ENCODE results near the gene SYCP2L. TPM values are rescaled to one million over a fixed set of nuclear protein-coding genes. Genes with fewer than 3 reads are reported as not detected.

SYCP2L gene
- total and polyA plus RNA-seq, 2 donors (not counting 3 experiments of a cell fraction or from before 2014, with no cell fraction given), result not detected

DNA sequence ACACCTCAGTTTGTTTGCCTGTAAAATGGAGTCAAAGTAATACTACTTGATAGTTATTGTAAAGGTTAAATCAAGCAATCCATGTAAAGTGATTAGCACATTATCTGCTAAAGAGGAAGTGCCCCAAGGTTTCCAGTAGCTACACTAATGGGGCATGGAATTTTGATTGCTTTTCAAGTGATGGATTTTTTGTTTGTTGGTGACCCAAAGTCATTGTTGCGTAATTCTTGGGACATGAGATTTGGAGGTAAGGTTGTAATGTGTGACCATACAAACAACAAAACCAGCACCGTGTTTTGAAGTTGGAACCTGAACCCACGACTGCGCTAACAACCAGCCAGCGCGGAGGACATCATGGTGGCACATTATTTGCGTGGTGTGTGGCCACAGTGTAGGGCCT is 17.2 kb downstream of the SYCP2L start:
- ChIA-PET POLR2A (no interaction called here), CTCF (interaction anchor here (1.1 kb wide), 1 partner anchor 165 kb away, joined by 3 read pairs; no protein-coding TSS in a partner anchor)
- TF ChIP-seq FOS (IDR thresholded peaks at IDR 0.05; ENCODE audit: borderline replicate concordance, insufficient read depth, low read length) (no peak), JUN (IDR thresholded peaks at IDR 0.05; ENCODE audit: borderline replicate concordance, insufficient read depth, insufficient read length, low read depth) (no peak), POLR2AphosphoS5 (IDR thresholded peaks at IDR 0.05; ENCODE audit: insufficient read depth, low read depth, low read length) (no peak), EZH2 (IDR thresholded peaks at IDR 0.05; ENCODE audit: borderline replicate concordance, low read depth, low read length, severe bottlenecking) (no peak), MYC (IDR thresholded peaks at IDR 0.05; ENCODE audit: low read depth, low read length) (no peak), POLR2A (IDR thresholded peaks at IDR 0.05; ENCODE audit: low read depth, low read length) (no peak), GATA2 (IDR thresholded peaks at IDR 0.05; ENCODE audit: insufficient read depth, insufficient read length, low read depth, low read length) (no peak)
- TF ChIP-seq, protein P1, sequence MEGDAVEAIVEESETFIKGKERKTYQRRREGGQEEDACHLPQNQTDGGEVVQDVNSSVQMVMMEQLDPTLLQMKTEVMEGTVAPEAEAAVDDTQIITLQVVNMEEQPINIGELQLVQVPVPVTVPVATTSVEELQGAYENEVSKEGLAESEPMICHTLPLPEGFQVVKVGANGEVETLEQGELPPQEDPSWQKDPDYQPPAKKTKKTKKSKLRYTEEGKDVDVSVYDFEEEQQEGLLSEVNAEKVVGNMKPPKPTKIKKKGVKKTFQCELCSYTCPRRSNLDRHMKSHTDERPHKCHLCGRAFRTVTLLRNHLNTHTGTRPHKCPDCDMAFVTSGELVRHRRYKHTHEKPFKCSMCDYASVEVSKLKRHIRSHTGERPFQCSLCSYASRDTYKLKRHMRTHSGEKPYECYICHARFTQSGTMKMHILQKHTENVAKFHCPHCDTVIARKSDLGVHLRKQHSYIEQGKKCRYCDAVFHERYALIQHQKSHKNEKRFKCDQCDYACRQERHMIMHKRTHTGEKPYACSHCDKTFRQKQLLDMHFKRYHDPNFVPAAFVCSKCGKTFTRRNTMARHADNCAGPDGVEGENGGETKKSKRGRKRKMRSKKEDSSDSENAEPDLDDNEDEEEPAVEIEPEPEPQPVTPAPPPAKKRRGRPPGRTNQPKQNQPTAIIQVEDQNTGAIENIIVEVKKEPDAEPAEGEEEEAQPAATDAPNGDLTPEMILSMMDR (IDR thresholded peaks at IDR 0.05; ENCODE audit: extremely low read depth in 1 of 2, insufficient read depth in 1 of 2, low read depth in 1 of 2, low read length in 2 of 2), result no peak
- TF ChIP-seq, protein P2, sequence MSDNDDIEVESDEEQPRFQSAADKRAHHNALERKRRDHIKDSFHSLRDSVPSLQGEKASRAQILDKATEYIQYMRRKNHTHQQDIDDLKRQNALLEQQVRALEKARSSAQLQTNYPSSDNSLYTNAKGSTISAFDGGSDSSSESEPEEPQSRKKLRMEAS (IDR thresholded peaks at IDR 0.05; ENCODE audit: insufficient read depth, insufficient read length), result no peak
- H3K9ac ChIP-seq (replicated peaks; ENCODE audit: extremely low read depth, insufficient read depth, low read length), result no peak overlapping the region
- no peak for DNase-seq (ENCODE audit: low read depth, low spot score)
- intact Hi-C loops (cut with micrococcal nuclease) (no loop called here), dilution Hi-C loops (cut with MboI; ENCODE audit: extremely low pct_ligation_motif_present, low sequenced_read_pairs) (no loop called here)
- no TSS peak for BruUV-seq (replicated peaks)
- H3K36me3 ChIP-seq (ENCODE audit: control insufficient read depth in 2 of 2, extremely low read depth in 1 of 2, insufficient read depth in 2 of 2, low read length in 2 of 2), result no peaks in the 10 kb centered on the region
- no peaks in the 10 kb centered on the region for H3K9me1 ChIP-seq (replicated peaks; ENCODE audit: control insufficient read depth, extremely low read depth, insufficient read depth, low read length)
- no peak overlapping the region for H3K4me3 ChIP-seq (replicated peaks in 1 of 3; ENCODE audit: insufficient read depth in 1 of 3, low read depth in 1 of 3, low read length in 3 of 3)
- no peaks in the 10 kb centered on the region for H3K9me3 ChIP-seq (replicated peaks; ENCODE audit: control insufficient read depth, insufficient read depth, low read length)
- H3K79me2 ChIP-seq (ENCODE audit: control insufficient read depth, insufficient read depth, low read length), result no peaks in the 10 kb centered on the region
- no peak overlapping the region for H3K4me2 ChIP-seq (ENCODE audit: insufficient read depth, low read length)
- no peak overlapping the region for H2AFZ ChIP-seq (ENCODE audit: low read depth, low read length)
- no peaks in the 10 kb centered on the region for H3K4me1 ChIP-seq (ENCODE audit: control insufficient read depth, extremely low read depth, insufficient read depth, low read length)
- H4K20me1 ChIP-seq (replicated peaks; ENCODE audit: control insufficient read depth, extremely low read depth, insufficient read depth, low read length), result no peaks in the 10 kb centered on the region
- H3K27me3 ChIP-seq (ENCODE audit: control insufficient read depth in 2 of 2, insufficient read depth in 2 of 2, low read length in 2 of 2), result no peaks in the 10 kb centered on the region
- H3K27ac ChIP-seq (ENCODE audit: insufficient read depth, low read depth, low read length), result no peak overlapping the region
- FAIRE-seq, result no peak
